Right lobe of liver (tissue), 6 donors: ENCODE measurements around the gene WFIKKN2. TPM values are rescaled to one million over a fixed set of nuclear protein-coding genes. Genes with fewer than 3 reads are reported as not detected.

Experiments used
- ATAC-seq, 4 donors: fragments of 200-7000 bp; cut with Tn5 transposase; one replicate each; pipeline ENCODE4 v1.9.1; 2020; ENCODE audit warnings: mild to moderate bottlenecking in 4 of 4, moderate library complexity in 4 of 4
- DNase-seq, 3 donors: peaks; one replicate each; pipeline ENCODE4 v3.0.0-alpha.2; 2020
- H3K27ac ChIP-seq, 3 donors: fragments of 200-600 bp; one replicate each; pipeline ENCODE4 v1.8.0; 2022
- H3K27me3 ChIP-seq, 2 donors: fragments of 200-600 bp; one replicate each; pipeline ENCODE4 v1.8.0; 2022
- H3K36me3 ChIP-seq, 4 donors: fragments of 200-600 bp; sonication (generic) in 1 of 4; one replicate each; pipeline versions ENCODE4 v1.5.1 to v1.8.0; 2017 to 2022; ENCODE audit warnings: control low read depth in 1 of 4
- H3K4me1 ChIP-seq, 4 donors: fragments of 200-600 bp; sonication (generic) in 1 of 4; one replicate each; pipeline versions ENCODE4 v1.5.1 to v1.8.0; 2017 to 2022; ENCODE audit warnings: control low read depth in 1 of 4
- H3K4me3 ChIP-seq, 3 donors: fragments of 200-600 bp; one replicate each; pipeline ENCODE4 v1.8.0; 2022
- H3K9me3 ChIP-seq, 4 donors: fragments of 200-600 bp; sonication (generic) in 1 of 4; one replicate each; pipeline versions ENCODE4 v1.5.1 to v1.8.0; 2017 to 2022; ENCODE audit warnings: control low read depth in 1 of 4
- POLR2A ChIP-seq: fragments of 450-650 bp; IDR thresholded peaks from one replicate; pipeline ENCODE4 v1.6.1; 2017; ENCODE audit warnings: antibody characterized with exemption, mild to moderate bottlenecking
- WGBS: methylation state at CpG from one replicate; pipeline ENCODE4 v1.1.6; 2018; ENCODE audit warnings: low coverage, low lambda C conversion rate; ENCODE audit not compliant: insufficient coverage; ENCODE audit errors: missing lambda C conversion rate; 5-methylcytosine and 5-hydroxymethylcytosine counted together
- intact Hi-C, 2 donors: fragments of 100-400 bp; cut with DNase I; formaldehyde crosslinking; loops; one replicate each; pipeline versions ENCODE4 v1.11.2 to v1.14.1; 2022
- total RNA-seq, 6 experiments: library from RNA; depleted of rRNA in 2 of 6; stranded (reverse); fragments of >200 nt in 2 of 6; fragmentation: NEBNext Ultra II Directional in 3 of 6; extraction: Animal tissue kit (Norgen Biotek cat#: 25700) in 3 of 6; gene quantifications; one replicate each; pipeline versions ENCODE4 v1.1.0 to v1.2.4, GENCODE V29; 2016 to 2023
- TF ChIP-seq, protein P1 (sequence below), 4 donors: fragments of 200-600 bp in 3 of 4; fragments of 450-650 bp in 1 of 4; IDR thresholded peaks; one replicate each; pipeline versions ENCODE4 v1.5.1 to v1.8.0; 2016 to 2022; ENCODE audit warnings: antibody characterized with exemption in 4 of 4, mild to moderate bottlenecking in 2 of 4
- donor health status: DM: no; HTN: yes; CAD: no.
- donor health status: DM: no; HTN: no; CAD: no.
- donor health status: DM: no; HTN: no; CAD: no.
- donor health status: DM: no; HTN: yes; CAD: no.
- donor health status: DM: no; HTN: yes; CAD: no.

The WFIKKN2 gene
- total RNA-seq, 6 experiments from 2014 or later, result not detected

DNA sequence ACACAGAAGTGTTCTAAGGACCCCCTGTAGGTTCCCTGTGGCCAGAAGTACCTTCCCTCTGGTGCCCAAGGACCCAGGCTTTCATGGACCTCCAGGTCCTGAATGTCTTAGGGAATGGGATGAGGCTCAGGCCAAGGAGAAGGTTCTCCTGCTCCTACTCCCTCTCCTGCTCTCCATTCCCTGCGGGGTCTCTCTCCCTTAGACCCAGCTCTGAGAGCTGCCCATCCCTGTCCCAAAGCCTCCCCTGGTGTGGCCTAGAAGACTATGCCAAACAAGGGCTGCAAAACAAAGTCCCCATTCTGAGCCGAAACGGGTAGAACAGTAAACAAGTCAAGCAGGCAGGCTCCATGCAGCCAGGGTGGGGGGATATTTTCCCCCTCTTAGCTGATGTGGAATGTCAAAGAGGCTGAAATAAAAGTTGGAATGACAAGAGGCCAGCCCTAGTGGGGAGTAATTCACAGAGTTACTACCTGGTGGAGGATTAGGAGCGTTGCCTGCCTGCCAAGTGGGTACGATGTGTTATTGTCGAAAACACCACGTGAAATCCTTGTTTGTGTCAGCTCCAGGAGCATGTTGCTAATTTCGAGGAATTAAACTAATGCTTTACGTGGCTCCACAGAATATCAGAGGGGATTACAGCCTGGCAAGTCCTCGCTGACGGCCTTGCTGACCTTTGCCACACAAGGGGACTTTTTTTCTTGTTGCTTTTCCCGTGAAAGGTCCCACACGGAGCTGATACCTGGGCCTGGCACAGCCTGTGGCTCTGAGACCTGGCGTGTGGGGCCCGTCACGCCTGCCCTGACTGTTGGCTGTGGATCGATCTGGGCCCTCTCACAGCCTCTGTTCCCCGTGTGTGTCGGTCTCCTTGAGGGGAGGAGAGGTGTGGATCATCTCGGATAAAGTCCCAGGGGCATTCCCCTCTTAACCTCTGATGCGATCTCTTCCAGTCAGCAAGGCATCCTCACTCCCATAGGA lies 2.9 kb downstream of the WFIKKN2 start:
- ATAC-seq (no peak), DNase-seq (no peak)
- intact Hi-C loops, result loop anchor here in 1 of 2 donors (10.0 kb wide), 1 partner anchor 283 kb away; no protein-coding TSS in a partner anchor
- H3K36me3 ChIP-seq, result no peaks in the 10 kb centered on the region
- H3K27me3 ChIP-seq, result no peaks in the 10 kb centered on the region
- H3K27ac ChIP-seq, result no peak overlapping the region
- no peaks in the 10 kb centered on the region for H3K4me1 ChIP-seq
- H3K4me3 ChIP-seq, result no peak overlapping the region
- TF ChIP-seq, protein P1, sequence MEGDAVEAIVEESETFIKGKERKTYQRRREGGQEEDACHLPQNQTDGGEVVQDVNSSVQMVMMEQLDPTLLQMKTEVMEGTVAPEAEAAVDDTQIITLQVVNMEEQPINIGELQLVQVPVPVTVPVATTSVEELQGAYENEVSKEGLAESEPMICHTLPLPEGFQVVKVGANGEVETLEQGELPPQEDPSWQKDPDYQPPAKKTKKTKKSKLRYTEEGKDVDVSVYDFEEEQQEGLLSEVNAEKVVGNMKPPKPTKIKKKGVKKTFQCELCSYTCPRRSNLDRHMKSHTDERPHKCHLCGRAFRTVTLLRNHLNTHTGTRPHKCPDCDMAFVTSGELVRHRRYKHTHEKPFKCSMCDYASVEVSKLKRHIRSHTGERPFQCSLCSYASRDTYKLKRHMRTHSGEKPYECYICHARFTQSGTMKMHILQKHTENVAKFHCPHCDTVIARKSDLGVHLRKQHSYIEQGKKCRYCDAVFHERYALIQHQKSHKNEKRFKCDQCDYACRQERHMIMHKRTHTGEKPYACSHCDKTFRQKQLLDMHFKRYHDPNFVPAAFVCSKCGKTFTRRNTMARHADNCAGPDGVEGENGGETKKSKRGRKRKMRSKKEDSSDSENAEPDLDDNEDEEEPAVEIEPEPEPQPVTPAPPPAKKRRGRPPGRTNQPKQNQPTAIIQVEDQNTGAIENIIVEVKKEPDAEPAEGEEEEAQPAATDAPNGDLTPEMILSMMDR (IDR thresholded peaks at IDR 0.05), result no peak
- no peak for TF ChIP-seq POLR2A
- no peaks in the 10 kb centered on the region for H3K9me3 ChIP-seq
- 62% methylated on average over 19 of the region's 21 CpGs for WGBS

DNA sequence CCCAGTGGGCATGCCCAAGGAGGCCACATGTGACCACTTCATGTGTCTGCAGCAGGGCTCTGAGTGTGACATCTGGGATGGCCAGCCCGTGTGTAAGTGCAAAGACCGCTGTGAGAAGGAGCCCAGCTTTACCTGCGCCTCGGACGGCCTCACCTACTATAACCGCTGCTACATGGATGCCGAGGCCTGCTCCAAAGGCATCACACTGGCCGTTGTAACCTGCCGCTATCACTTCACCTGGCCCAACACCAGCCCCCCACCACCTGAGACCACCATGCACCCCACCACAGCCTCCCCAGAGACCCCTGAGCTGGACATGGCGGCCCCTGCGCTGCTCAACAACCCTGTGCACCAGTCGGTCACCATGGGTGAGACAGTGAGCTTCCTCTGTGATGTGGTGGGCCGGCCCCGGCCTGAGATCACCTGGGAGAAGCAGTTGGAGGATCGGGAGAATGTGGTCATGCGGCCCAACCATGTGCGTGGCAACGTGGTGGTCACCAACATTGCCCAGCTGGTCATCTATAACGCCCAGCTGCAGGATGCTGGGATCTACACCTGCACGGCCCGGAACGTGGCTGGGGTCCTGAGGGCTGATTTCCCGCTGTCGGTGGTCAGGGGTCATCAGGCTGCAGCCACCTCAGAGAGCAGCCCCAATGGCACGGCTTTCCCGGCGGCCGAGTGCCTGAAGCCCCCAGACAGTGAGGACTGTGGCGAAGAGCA lies 4.4 kb downstream of the WFIKKN2 start:
- Histone ChIP-seq H3K9me3 (no peaks in the 10 kb centered on the region), H3K36me3 (no peaks in the 10 kb centered on the region), H3K4me1 (no peaks in the 10 kb centered on the region), H3K27ac (no peak overlapping the region), H3K27me3 (no peaks in the 10 kb centered on the region), H3K4me3 (no peak overlapping the region)
- ATAC-seq, result no peak
- TF ChIP-seq, protein P1 (IDR thresholded peaks at IDR 0.05), result no peak
- no peak for TF ChIP-seq POLR2A
- 94% methylated on average over 6 of the region's 29 CpGs for WGBS
- intact Hi-C loops, result loop anchor here (5.0 to 10.0 kb wide), 2 partner anchors 57 to 285 kb away; no protein-coding TSS in a partner anchor
- DNase-seq, result no peak

DNA sequence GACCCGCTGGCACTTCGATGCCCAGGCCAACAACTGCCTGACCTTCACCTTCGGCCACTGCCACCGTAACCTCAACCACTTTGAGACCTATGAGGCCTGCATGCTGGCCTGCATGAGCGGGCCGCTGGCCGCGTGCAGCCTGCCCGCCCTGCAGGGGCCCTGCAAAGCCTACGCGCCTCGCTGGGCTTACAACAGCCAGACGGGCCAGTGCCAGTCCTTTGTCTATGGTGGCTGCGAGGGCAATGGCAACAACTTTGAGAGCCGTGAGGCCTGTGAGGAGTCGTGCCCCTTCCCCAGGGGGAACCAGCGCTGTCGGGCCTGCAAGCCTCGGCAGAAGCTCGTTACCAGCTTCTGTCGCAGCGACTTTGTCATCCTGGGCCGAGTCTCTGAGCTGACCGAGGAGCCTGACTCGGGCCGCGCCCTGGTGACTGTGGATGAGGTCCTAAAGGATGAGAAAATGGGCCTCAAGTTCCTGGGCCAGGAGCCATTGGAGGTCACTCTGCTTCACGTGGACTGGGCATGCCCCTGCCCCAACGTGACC lies 5.0 kb downstream of the WFIKKN2 start:
- no CpG with 5 or more reads among the region's 29 CpGs for WGBS
- Histone ChIP-seq H3K27ac (no peak overlapping the region), H3K9me3 (no peaks in the 10 kb centered on the region), H3K4me1 (no peaks in the 10 kb centered on the region), H3K27me3 (no peaks in the 10 kb centered on the region), H3K4me3 (no peak overlapping the region), H3K36me3 (no peaks in the 10 kb centered on the region)
- intact Hi-C loops, result loop anchor here (5.0 kb wide), 1 partner anchor 58 kb away; no protein-coding TSS in a partner anchor
- no peak for ATAC-seq
- TF ChIP-seq POLR2A, result no peak
- TF ChIP-seq, protein P1 (IDR thresholded peaks at IDR 0.05), result no peak
- no peak for DNase-seq

DNA sequence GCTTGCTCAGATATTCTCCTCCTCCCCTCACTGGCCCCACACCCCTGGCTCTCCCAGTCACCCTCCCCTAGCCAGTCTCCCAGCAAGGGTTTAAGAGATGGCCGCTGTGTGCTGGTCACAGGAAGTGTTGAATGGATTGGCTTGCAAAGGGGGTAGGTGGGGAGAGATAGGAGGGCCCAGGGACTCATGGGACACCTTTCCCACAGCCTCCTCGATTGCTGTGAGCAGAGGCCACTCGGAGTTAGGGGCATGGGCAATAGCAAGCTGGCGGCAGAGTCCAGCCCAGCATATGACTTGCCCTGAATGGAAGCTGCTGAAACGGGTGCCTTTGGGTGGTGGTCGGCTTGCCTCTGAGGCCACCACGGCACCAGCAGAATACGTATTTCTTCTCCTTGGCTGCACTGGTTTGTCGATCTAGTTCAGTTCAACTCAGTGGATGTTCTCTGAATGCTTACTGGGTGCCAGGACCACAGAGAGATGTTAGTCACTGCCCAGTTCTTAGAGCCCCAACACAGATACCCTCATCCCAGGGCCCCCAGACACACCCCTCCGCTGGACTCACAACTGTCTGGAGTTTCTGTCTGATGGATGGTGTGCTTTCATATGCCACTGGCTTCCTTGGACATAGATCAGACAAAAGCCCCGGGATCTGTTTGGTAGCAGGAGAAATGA lies 6.0 kb downstream of the WFIKKN2 start:
- H3K4me1 ChIP-seq, result no peaks in the 10 kb centered on the region
- ATAC-seq (no peak), DNase-seq (no peak)
- H3K27ac ChIP-seq, result no peak overlapping the region
- TF ChIP-seq, protein P1 (IDR thresholded peaks at IDR 0.05), result no peak
- no peak for TF ChIP-seq POLR2A
- intact Hi-C loops, result loop anchor here (5.0 kb wide), 1 partner anchor 59 kb away; no protein-coding TSS in a partner anchor
- 30% methylated on average over 2 of the region's 11 CpGs for WGBS
- no peaks in the 10 kb centered on the region for H3K27me3 ChIP-seq
- no peaks in the 10 kb centered on the region for H3K9me3 ChIP-seq
- no peak overlapping the region for H3K4me3 ChIP-seq
- H3K36me3 ChIP-seq, result no peaks in the 10 kb centered on the region
